B cell (primary cell): ENCODE results near the gene GASK1A. TPM values are rescaled to one million over a fixed set of nuclear protein-coding genes. Genes with fewer than 3 reads are reported as not detected.

Experiments used
- ATAC-seq: fragments of 200-7000 bp; cut with Tn5 transposase; one replicate; pipeline ENCODE4 v1.10.0; 2021; ENCODE audit warnings: low read depth, mild to moderate bottlenecking, moderate number of reproducible peaks, moderate library complexity
- CTCF ChIA-PET: fragments of 350-600 bp; sonication (Branson Sonifier 250); formaldehyde crosslinking; loops from one replicate; lab custom pipeline; 2021; ENCODE audit warnings: antibody characterized with exemption, inconsistent platforms; lab: Charles Lee
- POLR2A ChIA-PET: fragments of 350-600 bp; sonication (Branson Sonifier 250); formaldehyde crosslinking; loops from one replicate; lab custom pipeline; 2021; ENCODE audit warnings: antibody characterized with exemption; lab: Charles Lee
- DNase-seq: peaks from one replicate; pipeline ENCODE4 v3.0.0; 2013
- H2AFZ ChIP-seq: 2 replicates; pipeline ENCODE4 v1.6.1; 2012; ENCODE audit warnings: mild to moderate bottlenecking, low read depth, low read length; ENCODE audit not compliant: insufficient read depth, poor library complexity, severe bottlenecking
- H3K27ac ChIP-seq, 2 donors: 1 replicate in 1 of 2; 2 replicates in 1 of 2; pipeline ENCODE4 v1.5.1; 2012 to 2013; ENCODE audit warnings: low read length in 2 of 2, mild to moderate bottlenecking in 2 of 2, moderate library complexity in 1 of 2
- H3K27me3 ChIP-seq, 4 experiments: fragments of 200-600 bp in 1 of 4; sonication (generic) in 1 of 4; replicated peaks in 1 of 4; 1 replicate in 2 of 4; 2 replicates in 2 of 4; pipeline versions ENCODE4 v1.6.1 to v1.7.0; 2013 to 2016; ENCODE audit warnings: low read length in 3 of 4, mild to moderate bottlenecking in 2 of 4, mixed read lengths in 1 of 4, moderate library complexity in 1 of 4; ENCODE audit not compliant: insufficient read depth in 4 of 4, control insufficient read depth in 3 of 4; ENCODE audit errors: control extremely low read depth in 1 of 4
- H3K36me3 ChIP-seq, 2 experiments: replicated peaks in 1 of 2; 1 replicate in 1 of 2; 2 replicates in 1 of 2; pipeline versions ENCODE4 v1.6.1 to v1.7.1; 2013; ENCODE audit warnings: low read length in 1 of 2; ENCODE audit not compliant: insufficient read depth in 2 of 2, control insufficient read depth in 1 of 2; ENCODE audit errors: control extremely low read depth in 1 of 2, extremely low read depth in 1 of 2
- H3K4me1 ChIP-seq, 2 donors: fragments of 200-600 bp in 1 of 2; sonication (generic) in 1 of 2; 1 replicate in 1 of 2; 2 replicates in 1 of 2; pipeline versions ENCODE4 v1.5.1 to v1.6.1; 2013 to 2017; ENCODE audit warnings: low read length in 2 of 2; ENCODE audit not compliant: control insufficient read depth in 2 of 2, insufficient read depth in 2 of 2
- H3K4me2 ChIP-seq: replicated peaks from 2 replicates; pipeline ENCODE3; 2012; ENCODE audit warnings: mild to moderate bottlenecking, low read depth, low read length; ENCODE audit not compliant: poor library complexity, severe bottlenecking
- H3K4me3 ChIP-seq, 5 experiments: fragments of 200-600 bp in 1 of 5; sonication (generic) in 1 of 5; 1 replicate in 3 of 5; 2 replicates in 2 of 5; pipeline versions ENCODE4 v1.5.1 to v1.7.0; 2011 to 2016; ENCODE audit warnings: low read length in 4 of 5, mild to moderate bottlenecking in 4 of 5, low read depth in 2 of 5, control low read depth in 1 of 5, moderate library complexity in 1 of 5; ENCODE audit not compliant: insufficient read depth in 1 of 5; ENCODE audit errors: control extremely low read depth in 1 of 5, extremely low read depth in 1 of 5
- H3K79me2 ChIP-seq: fragments of 200-600 bp; sonication (generic); one replicate; pipeline ENCODE4 v1.6.0; 2016; ENCODE audit warnings: low read length; ENCODE audit not compliant: control insufficient read depth, insufficient read depth
- H3K9ac ChIP-seq: fragments of 200-600 bp; sonication (generic); 2 replicates; pipeline ENCODE4 v1.6.1; 2017; ENCODE audit warnings: mild to moderate bottlenecking, low read length, moderate library complexity
- H3K9me3 ChIP-seq, 3 donors: one replicate each; pipeline versions ENCODE4 v1.6.1 to v1.7.1; 2013; ENCODE audit warnings: low read length in 2 of 3; ENCODE audit not compliant: control insufficient read depth in 2 of 3, insufficient read depth in 1 of 3; ENCODE audit errors: control extremely low read depth in 1 of 3
- H4K20me1 ChIP-seq: 2 replicates; pipeline ENCODE4 v1.6.0; 2012; ENCODE audit warnings: mild to moderate bottlenecking, low read length; ENCODE audit not compliant: insufficient read depth, control insufficient read depth, poor library complexity, severe bottlenecking
- H3K27ac Mint-ChIP-seq: one replicate; pipeline ENCODE4 v1.8.0; 2021; ENCODE audit warnings: mixed read lengths
- H3K27me3 Mint-ChIP-seq: one replicate; pipeline ENCODE4 v1.8.0; 2021; ENCODE audit warnings: mixed read lengths
- H3K4me1 Mint-ChIP-seq: one replicate; pipeline ENCODE4 v1.8.0; 2021; ENCODE audit warnings: mixed read lengths
- H3K4me3 Mint-ChIP-seq: one replicate; pipeline ENCODE4 v1.8.0; 2021; ENCODE audit warnings: mixed read lengths
- H3K9me3 Mint-ChIP-seq: one replicate; pipeline ENCODE4 v1.8.0; 2022; ENCODE audit warnings: mixed read lengths; ENCODE audit not compliant: insufficient read depth
- CTCF ChIP-seq: fragments of 200-600 bp; IDR thresholded peaks from one replicate; pipeline ENCODE4 v1.8.0; 2022; ENCODE audit warnings: antibody characterized with exemption, mild to moderate bottlenecking
- EZH2 ChIP-seq: IDR thresholded peaks from 2 replicates; pipeline ENCODE4 v1.6.1; 2012; ENCODE audit warnings: borderline replicate concordance, low read depth, mild to moderate bottlenecking, moderate library complexity, low read length; ENCODE audit not compliant: insufficient read depth, poor library complexity, severe bottlenecking
- WGBS: methylation state at CpG from one replicate; pipeline ENCODE4 v1.1.5; 2013; ENCODE audit warnings: missing lambda C conversion rate; ENCODE audit not compliant: insufficient coverage; 5-methylcytosine and 5-hydroxymethylcytosine counted together
- intact Hi-C: fragments of 100-400 bp; cut with micrococcal nuclease; formaldehyde crosslinking; loops from one replicate; pipeline ENCODE4 v1.10.0; 2022
- polyA plus RNA-seq: library from polyadenylated mRNA; depleted of rRNA; stranded (reverse); fragments of >200 nt; gene quantifications from 2 replicates; pipeline ENCODE4 v1.2.3, GENCODE V29; 2012
- total RNA-seq, 2 donors: library from RNA; stranded (reverse); fragments of 120-200 nt in 1 of 2; gene quantifications; 1 replicate in 1 of 2; 2 replicates in 1 of 2; pipeline versions ENCODE4 v1.2.3 to v1.2.4, GENCODE V29; 2013 to 2022

GASK1A gene
- total and polyA plus RNA-seq, 2 donors (not counting 1 experiment from before 2014, with no cell fraction given) = not detected

DNA sequence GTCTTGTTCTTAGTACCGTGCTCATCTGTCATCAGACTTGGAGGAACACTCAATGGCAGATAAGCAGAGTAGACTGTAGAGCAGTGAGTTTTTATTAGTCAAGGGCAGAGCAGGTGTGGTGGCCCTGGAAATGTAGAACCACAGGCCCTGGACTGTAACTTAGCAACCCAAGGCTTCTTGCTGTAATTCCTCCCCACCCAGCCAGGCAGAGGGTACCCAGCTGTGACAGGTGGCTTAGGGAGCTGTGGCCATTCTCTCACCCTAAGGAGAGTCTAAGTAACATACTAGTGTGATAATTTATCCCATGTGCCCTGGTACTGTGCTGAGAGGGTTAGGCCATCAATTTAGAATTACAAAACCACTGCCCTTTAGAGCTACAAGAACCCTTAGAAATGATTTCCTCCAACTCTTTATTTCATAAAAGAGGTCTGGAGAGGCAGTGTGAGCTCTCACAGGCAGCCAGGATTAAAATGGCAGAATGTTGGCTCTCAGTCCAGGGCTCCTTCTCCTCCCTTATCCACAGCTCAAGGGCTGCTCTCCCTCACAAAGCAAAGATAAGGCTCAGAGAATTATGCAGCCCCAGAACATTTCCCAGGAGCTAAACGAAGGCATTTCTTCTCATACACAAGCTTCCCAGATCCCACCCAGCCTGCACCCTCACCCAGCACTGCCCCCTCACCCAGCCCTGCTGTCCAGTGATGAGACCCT, 123.8 kb downstream of the GASK1A start:
- Mint-ChIP-seq H3K4me3 (peak overlapping the region; percentile 7), H3K27me3 (no peaks in the 10 kb centered on the region), H3K4me1 (peaks cover 14% of the 10 kb centered on the region), H3K27ac (no peak overlapping the region), H3K9me3 (no peaks in the 10 kb centered on the region)
- Histone ChIP-seq H3K36me3 (no peaks in the 10 kb centered on the region), H2AFZ (no peak overlapping the region), H3K27me3 (no peaks in the 10 kb centered on the region), H4K20me1 (no peaks in the 10 kb centered on the region), H3K4me3 (no peak overlapping the region), H3K9ac (no peak overlapping the region), H3K27ac (no peak overlapping the region), H3K9me3 (no peaks in the 10 kb centered on the region), H3K79me2 (peaks cover 3% of the 10 kb centered on the region), H3K4me2 (no peak overlapping the region), H3K4me1 (peaks cover 9 to 14% of the 10 kb centered on the region in 2 donors)
- ATAC-seq (no peak), DNase-seq (no peak)
- POLR2A ChIA-PET = no interaction called here
- intact Hi-C loops = loop anchor here (10.0 kb wide), 2 partner anchors 518 to 522 kb away; partner anchors contain the start of genes ANO10 and SEC22C
- CTCF ChIA-PET = no interaction called here
- 80% methylated on average over 2 of the region's 2 CpGs for WGBS
- TF ChIP-seq CTCF = no peak
- TF ChIP-seq EZH2 = no peak

- Histone ChIP-seq H4K20me1 (no peaks in the 10 kb centered on the region), H2AFZ (no peak overlapping the region), H3K4me1 (peaks cover 9 to 14% of the 10 kb centered on the region in 2 donors), H3K9me3 (no peaks in the 10 kb centered on the region), H3K27me3 (no peaks in the 10 kb centered on the region), H3K9ac (no peak overlapping the region), H3K4me2 (no peak overlapping the region), H3K4me3 (no peak overlapping the region), H3K27ac (no peak overlapping the region), H3K36me3 (no peaks in the 10 kb centered on the region), H3K79me2 (peaks cover 3% of the 10 kb centered on the region)
- Mint-ChIP-seq H3K9me3 (no peaks in the 10 kb centered on the region), H3K4me1 (peaks cover 14% of the 10 kb centered on the region), H3K27ac (no peak overlapping the region), H3K4me3 (no peak overlapping the region), H3K27me3 (no peaks in the 10 kb centered on the region)
- POLR2A ChIA-PET = no interaction called here
- no peak for ATAC-seq
- no peak for TF ChIP-seq CTCF
- TF ChIP-seq EZH2 = no peak
- no CpG with 5 or more reads among the region's 3 CpGs for WGBS
- CTCF ChIA-PET = no interaction called here
- no peak for DNase-seq
- intact Hi-C loops = loop anchor here (10.0 kb wide), 2 partner anchors 519 to 521 kb away; partner anchors contain the start of genes ANO10 and SEC22C
Measured at GRCh38 chr3:43104039-43104438, 124.9 kb downstream of the GASK1A start.
